ENCODE measurements around the gene BMI1. TPM values are rescaled to one million over a fixed set of nuclear protein-coding genes. Genes with fewer than 3 reads are reported as not detected.

Gene BMI1
- total and polyA plus RNA-seq, 12 donors: 16.7 to 88.5 (median 62.1) TPM

GRCh38 chr10:22366771-22367170 is 45.9 kb downstream of the BMI1 start:
- Histone ChIP-seq H3K4me1 (replicated peaks in 1 of 2) (no peaks in the 10 kb centered on the region), H3K36me3 (replicated peaks in 1 of 2) (no peaks in the 10 kb centered on the region), H3K27me3 (peaks cover 11% of the 10 kb centered on the region), H3K9me3 (replicated peaks in 1 of 3) (peaks cover 0 to 2% (median 0%) of the 10 kb centered on the region in 3 donors), H3K4me3 (no peak overlapping the region), H3K27ac (no peak overlapping the region)
- 64 to 78% (median 67%) methylated on average over 2 of the region's 2 CpGs for WGBS, 4 donors
- DNase-seq: no peak
- TF ChIP-seq, protein P1, sequence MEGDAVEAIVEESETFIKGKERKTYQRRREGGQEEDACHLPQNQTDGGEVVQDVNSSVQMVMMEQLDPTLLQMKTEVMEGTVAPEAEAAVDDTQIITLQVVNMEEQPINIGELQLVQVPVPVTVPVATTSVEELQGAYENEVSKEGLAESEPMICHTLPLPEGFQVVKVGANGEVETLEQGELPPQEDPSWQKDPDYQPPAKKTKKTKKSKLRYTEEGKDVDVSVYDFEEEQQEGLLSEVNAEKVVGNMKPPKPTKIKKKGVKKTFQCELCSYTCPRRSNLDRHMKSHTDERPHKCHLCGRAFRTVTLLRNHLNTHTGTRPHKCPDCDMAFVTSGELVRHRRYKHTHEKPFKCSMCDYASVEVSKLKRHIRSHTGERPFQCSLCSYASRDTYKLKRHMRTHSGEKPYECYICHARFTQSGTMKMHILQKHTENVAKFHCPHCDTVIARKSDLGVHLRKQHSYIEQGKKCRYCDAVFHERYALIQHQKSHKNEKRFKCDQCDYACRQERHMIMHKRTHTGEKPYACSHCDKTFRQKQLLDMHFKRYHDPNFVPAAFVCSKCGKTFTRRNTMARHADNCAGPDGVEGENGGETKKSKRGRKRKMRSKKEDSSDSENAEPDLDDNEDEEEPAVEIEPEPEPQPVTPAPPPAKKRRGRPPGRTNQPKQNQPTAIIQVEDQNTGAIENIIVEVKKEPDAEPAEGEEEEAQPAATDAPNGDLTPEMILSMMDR (IDR thresholded peaks at IDR 0.05): no peak
- TF ChIP-seq POLR2A (IDR thresholded peaks at IDR 0.05): no peak
- intact Hi-C loops (cut with DNase I): no loop called here

DNA sequence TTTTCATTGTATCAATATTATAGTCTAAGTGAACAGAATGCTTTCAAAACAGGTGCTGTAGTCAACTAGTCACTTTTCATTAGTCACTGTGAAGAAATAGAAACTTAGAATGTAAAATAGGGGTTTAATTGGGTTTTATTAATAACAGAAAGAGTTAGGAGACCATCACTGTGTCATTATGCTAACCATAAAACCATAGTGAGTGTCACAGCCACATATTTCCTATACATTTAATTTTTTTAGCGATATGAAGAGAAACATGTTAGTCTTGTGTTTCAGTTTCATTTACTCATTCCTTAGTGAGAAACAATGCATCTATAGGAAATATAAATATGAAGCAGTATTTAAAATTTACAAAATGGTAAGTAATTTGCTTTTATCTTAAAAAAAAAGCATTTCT is 46.6 kb downstream of the BMI1 start:
- TF ChIP-seq, protein P1 (IDR thresholded peaks at IDR 0.05): no peak
- no peak for TF ChIP-seq POLR2A (IDR thresholded peaks at IDR 0.05)
- H3K4me1 ChIP-seq (replicated peaks in 1 of 2): no peaks in the 10 kb centered on the region
- no peak overlapping the region for H3K27ac ChIP-seq
- WGBS, 4 donors: 86 to 91% (median 90%) methylated on average over 1 of the region's 1 CpG
- peaks cover 0 to 4% (median 0%) of the 10 kb centered on the region in 3 donors for H3K9me3 ChIP-seq (replicated peaks in 1 of 3)
- no peaks in the 10 kb centered on the region for H3K36me3 ChIP-seq (replicated peaks in 1 of 2)
- intact Hi-C loops (cut with DNase I): no loop called here
- no peak overlapping the region for H3K4me3 ChIP-seq
- H3K27me3 ChIP-seq: peaks cover 7% of the 10 kb centered on the region
- no peak for DNase-seq

DNA sequence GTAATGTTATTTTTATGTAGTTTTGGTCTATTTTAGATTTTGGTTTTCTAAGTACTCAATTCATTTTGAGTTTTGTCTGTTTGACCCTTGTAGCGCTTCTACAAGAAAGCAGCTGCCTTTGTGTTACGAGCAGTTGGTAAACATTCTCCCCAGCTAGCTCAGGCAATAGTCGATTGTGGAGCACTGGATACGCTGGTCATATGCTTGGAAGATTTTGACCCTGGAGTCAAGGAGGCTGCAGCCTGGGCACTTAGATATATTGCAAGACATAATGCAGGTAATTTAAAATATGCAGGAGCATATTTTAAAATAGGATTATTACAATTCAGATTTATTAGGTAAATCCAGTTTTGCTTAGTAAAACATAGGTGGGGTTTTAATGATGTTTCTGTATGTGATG is 47.5 kb downstream of the BMI1 start:
- Histone ChIP-seq H3K4me3 (no peak overlapping the region), H3K4me1 (replicated peaks in 1 of 2) (no peaks in the 10 kb centered on the region), H3K9me3 (replicated peaks in 1 of 3) (peaks cover 0 to 4% (median 0%) of the 10 kb centered on the region in 3 donors), H3K27ac (no peak overlapping the region), H3K36me3 (replicated peaks in 1 of 2) (no peaks in the 10 kb centered on the region), H3K27me3 (no peaks in the 10 kb centered on the region)
- intact Hi-C loops (cut with DNase I): no loop called here
- 80 to 93% (median 89%) methylated on average over 4 of the region's 4 CpGs for WGBS, 4 donors
- DNase-seq: no peak
- no peak for TF ChIP-seq POLR2A (IDR thresholded peaks at IDR 0.05)
- TF ChIP-seq, protein P1 (IDR thresholded peaks at IDR 0.05): no peak

DNA sequence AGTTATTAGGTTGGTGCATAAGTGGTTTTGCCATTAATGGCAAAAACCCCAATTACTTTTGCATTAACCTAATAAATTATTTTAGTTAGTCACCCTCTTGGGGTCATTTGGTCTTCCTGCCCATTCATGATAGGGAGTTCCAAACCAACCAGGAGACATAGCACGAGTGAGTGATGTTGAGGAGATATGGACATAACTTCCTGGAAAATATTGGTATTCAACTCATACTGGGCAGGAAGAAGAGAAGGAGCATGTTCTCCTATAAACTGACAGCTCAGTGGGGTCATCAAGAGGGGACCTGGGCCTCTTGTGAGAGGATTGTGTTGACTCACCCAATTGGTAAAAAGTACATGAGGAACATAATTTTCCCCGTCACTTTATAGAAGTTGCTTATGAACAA is 48.1 kb downstream of the BMI1 start:
- DNase-seq: no peak
- Histone ChIP-seq H3K4me1 (replicated peaks in 1 of 2) (no peaks in the 10 kb centered on the region), H3K4me3 (no peak overlapping the region), H3K27me3 (no peaks in the 10 kb centered on the region), H3K9me3 (replicated peaks in 1 of 3) (peaks cover 0 to 4% (median 0%) of the 10 kb centered on the region in 3 donors), H3K36me3 (replicated peaks in 1 of 2) (no peaks in the 10 kb centered on the region), H3K27ac (no peak overlapping the region)
- intact Hi-C loops (cut with DNase I): no loop called here
- no peak for TF ChIP-seq POLR2A (IDR thresholded peaks at IDR 0.05)
- TF ChIP-seq, protein P1 (IDR thresholded peaks at IDR 0.05): no peak
- 38 to 76% (median 43%) methylated on average over 2 of the region's 2 CpGs for WGBS, 4 donors
